Measurements from ENCODE around the gene CFB.
A peak's percentile ranks its signal among the peaks of the same experiment; 100 is the strongest.
"Not testable (repeated sequence)": the region's sequence is repeated elsewhere in the genome, so short reads cannot be mapped to it uniquely, and the experiment has no call there.

CFB gene

DNA sequence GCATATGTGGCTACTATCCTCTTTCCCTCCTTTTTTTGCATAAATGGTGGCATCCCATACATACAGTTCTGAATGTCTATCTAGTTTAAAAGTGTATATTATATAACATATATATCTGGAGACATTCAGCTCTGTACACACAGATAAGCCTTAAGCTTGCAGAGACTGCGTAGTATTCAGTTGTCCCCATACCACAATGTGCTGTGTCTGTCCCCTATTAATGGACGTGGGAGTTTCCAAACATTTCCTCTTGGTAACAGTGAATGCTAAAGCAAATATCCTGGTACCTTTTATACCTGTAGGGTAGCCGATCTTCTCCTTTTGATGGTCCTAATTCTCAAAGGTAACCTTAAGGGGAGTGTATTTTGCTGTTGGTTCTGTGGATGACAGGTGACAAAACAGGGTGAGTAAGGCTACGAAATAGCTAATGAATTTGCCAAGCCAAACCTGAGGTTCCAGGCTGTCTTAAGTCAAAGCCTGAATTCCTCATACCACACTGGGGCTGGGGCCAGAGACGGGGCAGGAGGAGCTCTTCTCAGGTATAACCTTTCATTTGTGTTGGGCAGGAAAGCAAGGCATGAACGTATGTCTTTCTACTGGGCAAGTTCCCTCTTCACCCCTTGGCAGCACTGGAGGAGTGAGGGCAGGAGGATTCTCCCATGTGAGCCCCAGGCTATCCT is 26.1 kb upstream of the CFB start:
- no peaks in the 10 kb centered on the region for H3K4me1 ChIP-seq (ENCODE audit: control insufficient read depth, insufficient read depth, low read length)
- H3K4me3 ChIP-seq (ENCODE audit: low read depth, low read length): no peak overlapping the region
- no peak overlapping the region for H3K9ac ChIP-seq (ENCODE audit: low read depth, low read length)
- no peaks in the 10 kb centered on the region for H3K27me3 ChIP-seq (ENCODE audit: control insufficient read depth, insufficient read depth, low read length)
- H3K36me3 ChIP-seq (ENCODE audit: control insufficient read depth, insufficient read depth, low read length): no peaks in the 10 kb centered on the region
- no peaks in the 10 kb centered on the region for H3K9me3 ChIP-seq (ENCODE audit: control insufficient read depth, insufficient read depth, low read length)

DNA sequence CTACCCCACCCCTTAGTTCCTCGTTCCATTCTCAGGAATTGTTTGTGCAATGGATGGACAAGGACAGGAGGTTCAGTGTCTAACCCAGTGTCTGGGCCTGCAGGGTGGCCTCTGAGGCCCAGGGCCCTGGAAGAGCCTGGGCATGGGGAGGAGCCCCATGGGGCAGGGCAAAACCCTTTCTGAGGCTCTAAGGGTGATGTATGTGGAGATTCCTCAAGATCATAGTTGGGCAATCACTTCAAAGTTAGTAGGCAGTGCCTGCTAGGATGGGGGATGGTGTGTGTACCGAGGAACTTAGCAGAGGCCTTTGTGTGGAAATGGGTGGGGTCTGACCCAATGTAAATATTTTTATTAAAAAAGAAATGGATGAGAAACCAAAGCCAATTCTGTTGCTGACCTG is 25.1 kb upstream of the CFB start:
- Histone ChIP-seq H3K36me3 (ENCODE audit: control insufficient read depth, insufficient read depth, low read length) (no peaks in the 10 kb centered on the region), H3K4me3 (ENCODE audit: low read depth, low read length) (no peak overlapping the region), H3K9me3 (ENCODE audit: control insufficient read depth, insufficient read depth, low read length) (no peaks in the 10 kb centered on the region), H3K9ac (ENCODE audit: low read depth, low read length) (no peak overlapping the region), H3K27me3 (ENCODE audit: control insufficient read depth, insufficient read depth, low read length) (no peaks in the 10 kb centered on the region), H3K4me1 (ENCODE audit: control insufficient read depth, insufficient read depth, low read length) (no peaks in the 10 kb centered on the region)

DNA sequence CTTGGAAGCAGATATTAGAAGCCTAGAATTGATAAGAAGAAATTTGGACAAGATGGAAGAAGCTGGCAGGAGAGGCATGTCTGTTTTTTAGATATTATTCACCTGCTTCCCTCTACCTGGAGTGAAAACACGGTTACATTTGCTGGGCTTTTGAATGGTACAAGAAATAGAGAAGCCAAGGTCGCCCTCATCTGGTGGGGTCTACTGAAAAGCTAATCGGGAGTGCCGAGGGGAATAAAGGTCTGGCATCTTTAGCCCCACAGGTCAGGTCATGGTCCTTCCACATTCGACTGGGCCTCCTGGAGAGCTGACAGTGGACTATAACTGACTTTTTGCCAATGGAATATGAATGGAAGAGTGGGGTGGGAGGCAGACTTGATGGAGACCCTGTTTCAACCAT is 23.0 kb upstream of the CFB start:
- H3K4me1 ChIP-seq (ENCODE audit: control insufficient read depth, insufficient read depth, low read length): no peaks in the 10 kb centered on the region
- no peak overlapping the region for H3K9ac ChIP-seq (ENCODE audit: low read depth, low read length)
- no peaks in the 10 kb centered on the region for H3K9me3 ChIP-seq (ENCODE audit: control insufficient read depth, insufficient read depth, low read length)
- H3K4me3 ChIP-seq (ENCODE audit: low read depth, low read length): no peak overlapping the region
- no peaks in the 10 kb centered on the region for H3K36me3 ChIP-seq (ENCODE audit: control insufficient read depth, insufficient read depth, low read length)
- H3K27me3 ChIP-seq (ENCODE audit: control insufficient read depth, insufficient read depth, low read length): no peaks in the 10 kb centered on the region

DNA sequence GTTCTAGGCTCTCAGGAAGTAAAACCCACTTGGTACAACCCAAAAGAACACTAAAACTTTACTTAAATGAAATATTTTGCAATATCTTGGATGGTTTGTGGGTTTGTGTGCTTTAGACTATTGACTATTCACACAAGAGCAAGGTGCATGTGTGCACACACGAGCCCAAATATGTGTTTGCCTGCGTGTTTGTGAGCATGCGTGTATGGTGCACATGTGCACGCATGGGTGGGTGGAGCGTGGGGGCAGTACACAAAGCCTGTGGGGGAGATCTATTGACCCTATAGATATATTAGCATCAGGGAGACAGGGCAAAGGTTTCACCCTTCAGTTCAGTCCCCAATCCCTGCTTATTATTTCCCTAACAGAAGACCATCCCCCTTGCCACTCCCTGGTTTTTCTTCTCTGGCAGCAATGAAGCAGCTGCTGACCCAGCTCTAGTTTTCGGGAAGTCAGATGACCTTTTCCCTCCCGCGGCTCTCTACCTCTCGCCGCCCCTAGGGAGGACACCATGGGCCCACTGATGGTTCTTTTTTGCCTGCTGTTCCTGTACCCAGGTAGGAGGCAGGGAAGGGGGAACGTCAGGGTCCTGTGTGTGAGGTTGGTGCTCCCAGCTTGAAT is 18.5 kb upstream of the CFB start, which contains the start of gene C2:
C2 (plus strand) TSS at position 476 of the 621 bp plus-strand sequence; CDS start at position 512, 36 bp downstream.
- no peaks in the 10 kb centered on the region for H3K36me3 ChIP-seq (ENCODE audit: control insufficient read depth, insufficient read depth, low read length)
- no peaks in the 10 kb centered on the region for H3K4me1 ChIP-seq (ENCODE audit: control insufficient read depth, insufficient read depth, low read length)
- H3K9ac ChIP-seq (ENCODE audit: low read depth, low read length): peak within 1 kb of the TSS; percentile 24
- no peaks in the 10 kb centered on the region for H3K9me3 ChIP-seq (ENCODE audit: control insufficient read depth, insufficient read depth, low read length)
- H3K27me3 ChIP-seq (ENCODE audit: control insufficient read depth, insufficient read depth, low read length): no peaks in the 10 kb centered on the region
- no peak within 1 kb of the TSS for H3K4me3 ChIP-seq (ENCODE audit: low read depth, low read length)

DNA sequence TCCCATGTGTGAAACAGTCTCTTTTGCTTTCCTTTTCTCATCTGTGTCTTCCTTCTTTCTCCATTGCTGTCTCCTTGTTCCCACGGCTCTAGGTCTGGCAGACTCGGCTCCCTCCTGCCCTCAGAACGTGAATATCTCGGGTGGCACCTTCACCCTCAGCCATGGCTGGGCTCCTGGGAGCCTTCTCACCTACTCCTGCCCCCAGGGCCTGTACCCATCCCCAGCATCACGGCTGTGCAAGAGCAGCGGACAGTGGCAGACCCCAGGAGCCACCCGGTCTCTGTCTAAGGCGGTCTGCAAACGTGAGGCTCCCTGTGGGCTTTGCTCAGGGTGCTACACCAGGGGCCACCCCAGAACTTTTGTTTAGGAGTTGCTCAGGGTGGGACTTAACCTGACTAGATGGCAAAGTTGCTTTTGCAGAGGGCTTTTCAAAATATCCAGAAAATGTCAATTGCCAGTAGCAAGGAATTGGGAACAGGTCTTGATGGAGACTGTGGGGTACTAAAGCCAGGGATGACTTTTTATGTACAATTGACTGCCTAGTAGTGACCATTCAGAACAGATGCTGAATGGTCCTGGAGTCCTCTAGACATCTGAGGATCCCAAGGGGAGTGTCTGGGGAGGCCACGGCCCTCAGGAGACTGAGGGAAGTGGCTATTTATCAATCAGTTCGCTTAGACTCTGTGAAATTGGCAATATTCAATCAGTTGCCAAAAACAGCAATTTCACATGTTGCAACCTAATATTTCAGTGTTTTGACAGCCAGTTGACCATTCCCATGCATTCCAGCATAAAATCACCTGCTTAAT is 17.8 kb upstream of the CFB start:
- Histone ChIP-seq H3K9ac (ENCODE audit: low read depth, low read length) (peak overlapping the region; percentile 24), H3K4me1 (ENCODE audit: control insufficient read depth, insufficient read depth, low read length) (no peaks in the 10 kb centered on the region), H3K4me3 (ENCODE audit: low read depth, low read length) (no peak overlapping the region), H3K36me3 (ENCODE audit: control insufficient read depth, insufficient read depth, low read length) (no peaks in the 10 kb centered on the region), H3K27me3 (ENCODE audit: control insufficient read depth, insufficient read depth, low read length) (no peaks in the 10 kb centered on the region), H3K9me3 (ENCODE audit: control insufficient read depth, insufficient read depth, low read length) (no peaks in the 10 kb centered on the region)

DNA sequence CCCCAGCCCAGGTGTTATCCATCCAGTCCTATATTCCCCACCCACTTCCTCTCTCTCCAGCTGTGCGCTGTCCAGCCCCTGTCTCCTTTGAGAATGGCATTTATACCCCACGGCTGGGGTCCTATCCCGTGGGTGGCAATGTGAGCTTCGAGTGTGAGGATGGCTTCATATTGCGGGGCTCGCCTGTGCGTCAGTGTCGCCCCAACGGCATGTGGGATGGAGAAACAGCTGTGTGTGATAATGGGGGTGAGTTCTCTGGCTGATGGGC is 17.3 kb upstream of the CFB start:
- H3K4me1 ChIP-seq (ENCODE audit: control insufficient read depth, insufficient read depth, low read length): no peaks in the 10 kb centered on the region
- no peak overlapping the region for H3K9ac ChIP-seq (ENCODE audit: low read depth, low read length)
- no peak overlapping the region for H3K4me3 ChIP-seq (ENCODE audit: low read depth, low read length)
- H3K36me3 ChIP-seq (ENCODE audit: control insufficient read depth, insufficient read depth, low read length): no peaks in the 10 kb centered on the region
- H3K27me3 ChIP-seq (ENCODE audit: control insufficient read depth, insufficient read depth, low read length): no peaks in the 10 kb centered on the region
- H3K9me3 ChIP-seq (ENCODE audit: control insufficient read depth, insufficient read depth, low read length): no peaks in the 10 kb centered on the region

DNA sequence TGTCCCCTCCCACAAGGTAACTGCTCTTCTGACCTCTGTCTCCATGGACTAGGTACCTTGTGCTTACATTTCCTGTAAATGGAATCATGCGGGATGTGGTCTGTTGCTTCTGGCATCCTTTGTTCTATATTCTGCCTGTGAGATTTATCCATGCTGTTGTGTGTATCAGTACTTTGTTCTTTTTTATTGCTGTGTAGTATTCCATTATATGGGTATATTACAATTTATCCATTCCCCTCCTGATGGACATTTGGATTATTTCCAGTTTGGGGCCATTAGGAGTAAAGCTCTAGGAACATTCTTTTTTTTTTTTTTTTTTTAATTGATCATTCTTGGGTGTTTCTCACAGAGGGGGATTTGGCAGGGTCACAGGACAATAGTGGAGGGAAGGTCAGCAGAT is 14.9 kb upstream of the CFB start:
- Histone ChIP-seq H3K36me3 (ENCODE audit: control insufficient read depth, insufficient read depth, low read length) (no peaks in the 10 kb centered on the region), H3K9me3 (ENCODE audit: control insufficient read depth, insufficient read depth, low read length) (no peaks in the 10 kb centered on the region), H3K9ac (ENCODE audit: low read depth, low read length) (no peak overlapping the region), H3K4me3 (ENCODE audit: low read depth, low read length) (no peak overlapping the region), H3K4me1 (ENCODE audit: control insufficient read depth, insufficient read depth, low read length) (no peaks in the 10 kb centered on the region), H3K27me3 (ENCODE audit: control insufficient read depth, insufficient read depth, low read length) (no peaks in the 10 kb centered on the region)

DNA sequence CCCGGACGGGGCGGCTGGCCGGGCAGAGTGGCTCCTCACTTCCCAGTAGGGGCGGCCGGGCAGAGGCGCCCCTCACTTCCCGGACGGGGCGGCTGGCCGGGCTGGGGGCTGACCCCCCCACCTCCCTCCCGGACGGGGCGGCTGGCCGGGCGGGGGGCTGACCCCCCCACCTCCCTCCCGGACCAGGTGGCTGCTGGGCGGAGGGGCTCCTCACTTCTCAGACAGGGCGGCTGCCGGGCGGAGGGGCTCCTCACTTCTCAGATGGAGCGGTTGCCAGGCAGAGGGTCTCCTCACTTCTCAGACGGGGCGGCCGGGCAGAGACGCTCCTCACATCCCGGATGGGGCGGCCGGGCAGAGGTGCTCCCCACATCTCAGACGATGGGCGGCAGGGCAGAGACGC is 13.8 kb upstream of the CFB start:
- not testable (repeated sequence) for H3K27me3 ChIP-seq (ENCODE audit: control insufficient read depth, insufficient read depth, low read length); H3K9ac ChIP-seq (ENCODE audit: low read depth, low read length)

DNA sequence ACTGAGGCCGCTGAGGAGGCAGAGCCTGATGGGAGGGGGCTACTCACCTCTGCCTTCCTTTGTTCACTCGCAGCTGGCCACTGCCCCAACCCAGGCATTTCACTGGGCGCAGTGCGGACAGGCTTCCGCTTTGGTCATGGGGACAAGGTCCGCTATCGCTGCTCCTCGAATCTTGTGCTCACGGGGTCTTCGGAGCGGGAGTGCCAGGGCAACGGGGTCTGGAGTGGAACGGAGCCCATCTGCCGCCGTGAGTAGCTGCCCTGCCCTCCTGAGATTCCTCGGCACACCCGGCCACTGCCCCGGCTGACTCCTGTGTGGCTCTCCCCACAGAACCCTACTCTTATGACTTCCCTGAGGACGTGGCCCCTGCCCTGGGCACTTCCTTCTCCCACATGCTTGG is 12.4 kb upstream of the CFB start:
- Histone ChIP-seq H3K27me3 (ENCODE audit: control insufficient read depth, insufficient read depth, low read length) (no peaks in the 10 kb centered on the region), H3K36me3 (ENCODE audit: control insufficient read depth, insufficient read depth, low read length) (no peaks in the 10 kb centered on the region), H3K9me3 (ENCODE audit: control insufficient read depth, insufficient read depth, low read length) (no peaks in the 10 kb centered on the region), H3K4me3 (ENCODE audit: low read depth, low read length) (no peak overlapping the region), H3K9ac (ENCODE audit: low read depth, low read length) (no peak overlapping the region), H3K4me1 (ENCODE audit: control insufficient read depth, insufficient read depth, low read length) (no peaks in the 10 kb centered on the region)

More for the DNA sequence above, 13.8 kb upstream of the CFB start:
- not testable (repeated sequence) for H3K9me3 ChIP-seq (ENCODE audit: control insufficient read depth, insufficient read depth, low read length); H3K4me3 ChIP-seq (ENCODE audit: low read depth, low read length); H3K4me1 ChIP-seq (ENCODE audit: control insufficient read depth, insufficient read depth, low read length); H3K36me3 ChIP-seq (ENCODE audit: control insufficient read depth, insufficient read depth, low read length)

DNA sequence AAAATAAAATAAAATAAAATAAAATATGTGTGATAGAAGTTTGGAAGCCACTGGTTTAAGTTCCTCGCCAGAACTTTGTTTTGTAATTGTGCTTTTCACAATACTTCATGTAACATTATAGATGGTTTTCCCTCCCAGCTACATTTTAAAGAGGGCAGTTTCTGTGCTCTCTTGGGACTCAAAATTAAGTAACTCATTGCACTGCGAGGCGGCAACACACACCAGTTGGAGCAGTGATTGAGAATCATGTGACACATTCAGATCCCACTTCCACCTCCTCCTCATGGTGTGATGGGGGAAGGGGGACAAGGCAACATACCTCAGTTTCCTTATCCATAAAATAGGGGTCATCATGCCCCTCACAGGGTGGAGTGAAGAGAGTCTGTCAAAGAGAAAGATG is 10.9 kb upstream of the CFB start:
- peaks cover under 1% of the 10 kb centered on the region for H3K4me1 ChIP-seq (ENCODE audit: control insufficient read depth, insufficient read depth, low read length)
- no peak overlapping the region for H3K9ac ChIP-seq (ENCODE audit: low read depth, low read length)
- no peaks in the 10 kb centered on the region for H3K9me3 ChIP-seq (ENCODE audit: control insufficient read depth, insufficient read depth, low read length)
- H3K36me3 ChIP-seq (ENCODE audit: control insufficient read depth, insufficient read depth, low read length): no peaks in the 10 kb centered on the region
- no peak overlapping the region for H3K4me3 ChIP-seq (ENCODE audit: low read depth, low read length)
- no peaks in the 10 kb centered on the region for H3K27me3 ChIP-seq (ENCODE audit: control insufficient read depth, insufficient read depth, low read length)

DNA sequence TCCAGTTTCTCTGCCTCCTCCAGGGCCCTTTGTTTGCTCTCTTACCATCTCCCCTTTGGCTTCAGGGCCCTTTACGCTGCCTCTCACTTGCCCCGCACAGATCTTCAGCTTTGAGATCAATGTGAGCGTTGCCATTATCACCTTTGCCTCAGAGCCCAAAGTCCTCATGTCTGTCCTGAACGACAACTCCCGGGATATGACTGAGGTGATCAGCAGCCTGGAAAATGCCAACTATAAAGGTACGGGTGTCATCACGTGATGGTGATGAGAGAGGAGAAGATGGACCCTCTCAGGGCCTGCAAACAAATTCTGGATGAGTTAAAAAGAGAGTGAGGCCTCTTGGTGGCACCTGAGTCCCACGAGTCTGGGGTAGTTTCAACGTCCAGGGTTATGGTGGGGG is 10.1 kb upstream of the CFB start:
- peaks cover 4% of the 10 kb centered on the region for H3K4me1 ChIP-seq (ENCODE audit: control insufficient read depth, insufficient read depth, low read length)
- no peaks in the 10 kb centered on the region for H3K36me3 ChIP-seq (ENCODE audit: control insufficient read depth, insufficient read depth, low read length)
- H3K27me3 ChIP-seq (ENCODE audit: control insufficient read depth, insufficient read depth, low read length): no peaks in the 10 kb centered on the region
- H3K4me3 ChIP-seq (ENCODE audit: low read depth, low read length): no peak overlapping the region
- H3K9me3 ChIP-seq (ENCODE audit: control insufficient read depth, insufficient read depth, low read length): no peaks in the 10 kb centered on the region
- no peak overlapping the region for H3K9ac ChIP-seq (ENCODE audit: low read depth, low read length)

DNA sequence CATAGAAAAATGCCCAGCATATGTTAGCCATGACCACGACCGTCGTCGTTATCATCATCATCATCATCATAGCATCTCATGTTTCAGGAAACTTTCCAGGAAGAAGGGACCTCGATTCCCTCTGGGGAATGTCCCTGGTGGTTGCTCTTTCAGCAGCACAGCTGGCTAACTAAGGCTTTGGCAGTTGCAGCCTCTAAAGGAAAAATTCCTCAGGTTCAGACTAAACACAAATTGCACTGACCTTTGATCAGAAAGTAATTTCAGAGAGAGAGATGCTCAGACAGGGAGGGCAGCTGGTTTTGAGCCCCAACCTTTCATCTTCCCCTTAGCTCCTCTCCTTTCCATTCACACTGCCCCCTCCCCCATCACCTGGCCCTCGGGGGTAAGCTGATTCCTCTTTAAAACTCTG is 5.6 kb upstream of the CFB start:
- Histone ChIP-seq H3K36me3 (ENCODE audit: control insufficient read depth, insufficient read depth, low read length) (no peaks in the 10 kb centered on the region), H3K9me3 (ENCODE audit: control insufficient read depth, insufficient read depth, low read length) (no peaks in the 10 kb centered on the region), H3K4me3 (ENCODE audit: low read depth, low read length) (no peak overlapping the region), H3K9ac (ENCODE audit: low read depth, low read length) (no peak overlapping the region), H3K27me3 (ENCODE audit: control insufficient read depth, insufficient read depth, low read length) (peaks cover 3% of the 10 kb centered on the region), H3K4me1 (ENCODE audit: control insufficient read depth, insufficient read depth, low read length) (peaks cover 4% of the 10 kb centered on the region)
